ENCODE results near the gene DCAF17. TPM values are rescaled to one million over a fixed set of nuclear protein-coding genes. Genes with fewer than 3 reads are reported as not detected.

Gene DCAF17
- total and polyA plus RNA-seq, 2 of the 13 experiments (the other 11 are each of a cell fraction or from before 2014, with no cell fraction given), result 13.7 to 30.0 TPM

- TF ChIP-seq ZBTB39 (CRISPR knock-in tag; IDR thresholded peaks at IDR 0.05), result peak; percentile 35; the same call in 1 of the 2 replicates
- peak; percentile 52; the same call in 1 of the 2 replicates for TF ChIP-seq ZNF83 (CRISPR knock-in tag; IDR thresholded peaks at IDR 0.05; ENCODE audit: borderline replicate concordance)
- TF ChIP-seq KLF12 (CRISPR knock-in tag; IDR thresholded peaks at IDR 0.05; ENCODE audit: borderline replicate concordance), result peak; percentile 87; the same call in 1 of the 2 replicates
- peak; percentile 97 for TF ChIP-seq ZFP91 (CRISPR knock-in tag; IDR thresholded peaks at IDR 0.05; ENCODE audit: borderline replicate concordance)
- no peak for TF ChIP-seq GATAD2A (CRISPR knock-in tag; IDR thresholded peaks at IDR 0.05)
- TF ChIP-seq ZNF501 (CRISPR knock-in tag; IDR thresholded peaks at IDR 0.05), result peak; percentile 99
- TF ChIP-seq MXD4 (CRISPR knock-in tag; IDR thresholded peaks at IDR 0.05), result peak; percentile 73
- 0 out of 2 replicates have a peak, but pooled peaks have one; percentile 71 for TF ChIP-seq TBP (CRISPR knock-in tag; IDR thresholded peaks at IDR 0.05)
- peak; percentile 96; the same call in 1 of the 2 replicates for TF ChIP-seq MXD3 (CRISPR knock-in tag; IDR thresholded peaks at IDR 0.05)
- TF ChIP-seq ZNF781 (CRISPR knock-in tag; IDR thresholded peaks at IDR 0.05; ENCODE audit: borderline replicate concordance, not compliant biosample characterization), result peak; percentile 51
- peak; percentile 73; the same call in 1 of the 2 replicates for TF ChIP-seq ZNF44 (CRISPR knock-in tag; IDR thresholded peaks at IDR 0.05)
- TF ChIP-seq DMAP1 (CRISPR knock-in tag; IDR thresholded peaks at IDR 0.05), result peak; percentile 85
- 0 out of 2 replicates have a peak, but pooled peaks have one; percentile 19 for TF ChIP-seq RXRB (CRISPR knock-in tag; IDR thresholded peaks at IDR 0.05; ENCODE audit: borderline replicate concordance)
- no peak for TF ChIP-seq CBX2 (IDR thresholded peaks at IDR 0.05; ENCODE audit: low read depth, low read length)
- TF ChIP-seq CBX2 (CRISPR knock-in tag; IDR thresholded peaks at IDR 0.05; ENCODE audit: low read depth), result no peak; the same call in 1 of the 2 replicates
- peak; percentile 89; the same call in 1 of the 2 replicates for TF ChIP-seq TEAD2 (CRISPR knock-in tag; IDR thresholded peaks at IDR 0.05)
- no peak for TF ChIP-seq CTCF (CRISPR knock-in tag; IDR thresholded peaks at IDR 0.05)
Observed at GRCh38 chr2:171434013-171434989, at the start of gene DCAF17 (continued).
